HFF-Myc (cell line): Measurements from ENCODE around the gene IRS2.

Experiments
- DNase-seq: peaks from one replicate; pipeline ENCODE4 v3.0.0-alpha.2; 2011; ENCODE audit warnings: low read depth; ENCODE audit errors: extremely low read depth
- H3K4me3 ChIP-seq: replicated peaks from 2 replicates; pipeline ENCODE4 v1.5.1; 2011; ENCODE audit warnings: low read depth, mild to moderate bottlenecking, control low read depth, low read length
- TF ChIP-seq, protein P1 (sequence below): IDR thresholded peaks from 2 replicates; pipeline ENCODE4 v1.5.1; 2012; ENCODE audit warnings: mild to moderate bottlenecking, low read depth, low read length, control low read depth; ENCODE audit errors: missing control alignments

Gene IRS2

DNA sequence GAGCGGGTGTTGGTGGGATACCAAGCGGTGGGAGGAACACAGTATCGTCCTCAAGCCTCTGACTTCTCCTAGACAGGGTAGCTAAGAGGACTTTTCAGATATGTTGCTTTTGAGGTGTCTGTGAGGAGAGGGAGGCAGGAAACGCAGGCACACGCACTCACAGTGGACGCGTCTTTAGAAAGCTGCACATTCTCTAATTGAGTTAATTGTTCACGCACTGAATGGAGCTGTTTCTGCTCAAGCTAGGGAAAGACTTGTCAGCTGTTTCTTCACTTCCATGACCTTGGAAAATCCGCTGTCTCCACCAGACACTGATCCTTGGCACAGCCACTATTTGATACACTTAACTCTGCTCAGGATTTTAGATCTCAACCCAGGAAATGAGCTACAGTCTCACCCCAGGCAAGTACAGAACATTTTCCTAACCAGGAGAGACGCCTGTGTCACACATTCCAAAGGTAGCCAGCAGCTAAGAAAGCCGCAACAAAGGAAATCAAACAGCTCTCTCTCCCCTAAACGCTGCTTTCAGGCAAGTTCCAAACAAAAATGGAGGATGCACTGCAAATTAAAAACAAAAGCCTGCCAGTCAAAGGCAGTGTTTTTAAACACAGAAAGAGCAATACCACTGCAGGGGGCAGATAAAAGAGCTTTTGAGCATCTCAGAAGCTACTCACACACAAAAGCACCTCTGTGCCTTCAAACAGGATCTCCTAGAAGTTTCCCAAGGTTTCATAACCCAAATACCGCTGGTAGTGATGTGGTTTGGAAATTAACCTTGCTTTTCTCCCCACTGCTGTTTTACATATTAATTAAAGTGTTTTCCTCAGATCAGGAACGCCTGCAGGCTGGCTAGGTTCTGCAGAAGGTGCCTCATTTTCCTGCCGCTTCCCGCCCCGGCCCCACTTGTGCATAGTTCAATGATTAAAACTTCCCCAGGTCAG lies 57.3 kb downstream of the IRS2 start:
- TF ChIP-seq, protein P1, sequence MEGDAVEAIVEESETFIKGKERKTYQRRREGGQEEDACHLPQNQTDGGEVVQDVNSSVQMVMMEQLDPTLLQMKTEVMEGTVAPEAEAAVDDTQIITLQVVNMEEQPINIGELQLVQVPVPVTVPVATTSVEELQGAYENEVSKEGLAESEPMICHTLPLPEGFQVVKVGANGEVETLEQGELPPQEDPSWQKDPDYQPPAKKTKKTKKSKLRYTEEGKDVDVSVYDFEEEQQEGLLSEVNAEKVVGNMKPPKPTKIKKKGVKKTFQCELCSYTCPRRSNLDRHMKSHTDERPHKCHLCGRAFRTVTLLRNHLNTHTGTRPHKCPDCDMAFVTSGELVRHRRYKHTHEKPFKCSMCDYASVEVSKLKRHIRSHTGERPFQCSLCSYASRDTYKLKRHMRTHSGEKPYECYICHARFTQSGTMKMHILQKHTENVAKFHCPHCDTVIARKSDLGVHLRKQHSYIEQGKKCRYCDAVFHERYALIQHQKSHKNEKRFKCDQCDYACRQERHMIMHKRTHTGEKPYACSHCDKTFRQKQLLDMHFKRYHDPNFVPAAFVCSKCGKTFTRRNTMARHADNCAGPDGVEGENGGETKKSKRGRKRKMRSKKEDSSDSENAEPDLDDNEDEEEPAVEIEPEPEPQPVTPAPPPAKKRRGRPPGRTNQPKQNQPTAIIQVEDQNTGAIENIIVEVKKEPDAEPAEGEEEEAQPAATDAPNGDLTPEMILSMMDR = no peak
- no peak for DNase-seq
- no peak overlapping the region for H3K4me3 ChIP-seq

DNA sequence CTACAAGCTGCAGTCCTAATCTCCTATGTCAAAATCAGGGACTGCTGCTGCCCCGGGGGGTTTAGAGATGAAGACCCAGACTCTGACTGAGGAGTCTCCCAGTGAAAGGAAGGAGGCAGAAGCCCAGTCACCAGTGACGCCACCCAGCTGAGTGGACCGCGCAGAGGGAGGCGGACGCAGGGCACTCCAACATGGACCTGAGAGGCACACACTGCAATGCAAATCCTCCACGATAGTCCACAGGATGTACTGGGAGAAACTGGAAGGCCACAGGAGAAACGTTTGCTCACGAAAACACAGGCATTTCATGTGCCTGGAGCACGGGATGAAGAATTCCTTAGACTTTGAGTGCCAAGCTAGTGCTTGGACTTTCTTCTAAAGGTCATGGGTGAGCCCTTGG lies 58.3 kb downstream of the IRS2 start:
- no peak overlapping the region for H3K4me3 ChIP-seq
- TF ChIP-seq, protein P1 = no peak
- DNase-seq = no peak

DNA sequence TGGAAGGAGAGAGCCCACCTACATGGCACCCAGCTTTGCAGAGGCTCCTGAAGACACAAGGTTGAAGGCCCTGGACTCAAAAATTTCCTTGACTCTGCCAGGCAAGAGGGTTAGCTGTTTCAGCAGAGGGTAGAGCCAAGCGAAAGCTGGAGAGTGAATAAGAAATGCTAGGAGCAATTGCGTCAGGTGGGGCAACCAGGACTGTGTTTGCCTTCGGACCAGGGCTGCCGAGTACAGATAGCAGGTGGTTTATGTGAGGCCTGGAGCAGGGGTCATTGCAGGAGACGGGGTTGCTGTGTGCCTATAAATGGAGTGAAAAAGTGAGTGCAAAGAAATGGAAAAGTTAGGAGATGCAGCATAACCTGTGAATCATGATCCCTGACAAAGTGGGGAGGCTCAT lies 59.1 kb downstream of the IRS2 start:
- no peak for DNase-seq
- TF ChIP-seq, protein P1 = no peak
- H3K4me3 ChIP-seq = no peak overlapping the region

DNA sequence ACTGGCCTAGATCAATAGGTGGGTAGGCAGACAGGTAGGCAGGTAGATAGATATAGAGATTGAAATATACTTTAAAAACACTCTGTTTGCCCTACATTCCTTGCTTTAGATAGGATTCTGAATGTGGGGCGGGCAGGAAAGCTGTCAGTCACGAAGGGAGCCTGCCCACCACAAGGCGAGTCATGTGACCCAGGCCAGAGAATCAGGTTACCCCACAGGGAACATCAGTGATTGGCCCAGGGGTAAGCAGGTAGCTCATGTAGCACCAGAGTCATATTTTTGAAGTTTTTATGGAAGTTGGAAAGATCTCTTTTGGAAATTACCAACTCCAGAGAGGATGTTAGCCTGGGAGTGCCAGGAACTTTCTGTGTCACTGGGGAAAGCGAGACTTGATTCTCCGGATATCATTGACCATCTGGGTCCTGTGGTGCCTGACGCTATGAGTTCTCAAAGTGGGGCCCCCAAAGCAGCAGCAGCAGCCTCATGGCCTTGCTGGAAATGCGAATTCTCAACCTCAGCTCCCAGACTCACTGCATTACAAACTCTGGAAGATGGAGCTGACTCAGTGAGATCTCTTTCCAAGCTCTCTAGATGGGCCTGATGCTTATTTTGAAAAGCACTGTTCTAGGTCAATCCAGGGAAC lies 60.3 kb downstream of the IRS2 start:
- H3K4me3 ChIP-seq = no peak overlapping the region
- TF ChIP-seq, protein P1 = no peak
- DNase-seq = no peak

DNA sequence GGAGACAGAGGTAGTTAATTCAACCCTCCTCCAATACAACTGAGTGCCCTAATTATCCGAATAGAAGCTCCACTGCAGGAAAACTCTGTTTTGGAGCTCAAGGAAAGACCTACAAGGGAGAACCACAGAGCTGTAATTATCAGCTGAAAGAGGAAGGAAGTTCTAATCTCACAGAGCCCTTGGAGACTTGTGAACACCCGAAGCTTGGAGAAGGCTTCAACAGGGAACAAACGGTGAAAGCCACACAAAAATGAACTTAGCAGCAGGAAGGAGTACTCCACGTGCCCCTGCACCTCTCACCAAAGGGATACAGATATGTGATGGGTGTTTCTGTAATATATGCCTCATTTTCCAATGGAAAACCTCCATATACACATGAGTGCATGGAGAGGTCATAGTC lies 61.1 kb downstream of the IRS2 start:
- TF ChIP-seq, protein P1 = no peak
- DNase-seq = no peak
- H3K4me3 ChIP-seq = no peak overlapping the region

DNA sequence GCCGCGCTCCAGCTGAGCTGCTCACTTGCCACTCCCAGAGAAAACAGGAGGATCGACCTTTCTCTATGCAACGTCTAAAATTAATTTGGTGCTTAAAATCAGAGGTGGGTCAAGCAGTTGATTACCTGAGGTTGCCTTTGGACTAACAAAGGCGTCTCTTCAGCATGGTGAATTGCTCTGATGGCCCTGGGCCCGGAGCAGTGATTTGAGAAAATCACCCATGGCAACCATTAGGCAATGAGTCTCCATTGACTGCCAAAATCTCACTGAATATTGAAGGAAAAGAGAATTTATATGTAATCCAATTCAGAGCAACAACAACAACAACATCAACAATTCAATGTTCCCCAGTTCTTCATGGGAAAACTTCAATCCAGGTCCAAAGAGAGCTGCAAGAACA lies 61.8 kb downstream of the IRS2 start:
- no peak overlapping the region for H3K4me3 ChIP-seq
- TF ChIP-seq, protein P1 = no peak
- DNase-seq = no peak
